ENCODE data around the gene HYAL2.
"Not testable (repeated sequence)": the region's sequence is repeated elsewhere in the genome, so short reads cannot be mapped to it uniquely, and the experiment has no call there.

HYAL2 gene

GRCh38 chr3:50327943-50328691 lies 5.6 kb upstream of the HYAL2 start, which contains the start of gene TUSC2:
TSS of gene TUSC2 (minus strand) at chr3:50328223. CDS start at chr3:50328099, 124 bp downstream.
- peak; percentile 96 for DNase-seq

- DNase-seq = no peak
Observed at GRCh38 chr3:50327129-50327528, 4.6 kb upstream of the HYAL2 start.

GRCh38 chr3:50326182-50326541 lies 3.6 kb upstream of the HYAL2 start:
- no peak for DNase-seq

- DNase-seq = no peak
Observed at GRCh38 chr3:50325497-50326181, 3.1 kb upstream of the HYAL2 start.

- no peak for DNase-seq
Observed at GRCh38 chr3:50325113-50325480, 2.6 kb upstream of the HYAL2 start.

GRCh38 chr3:50324351-50325112 lies 2.0 kb upstream of the HYAL2 start:
- DNase-seq = peak; percentile 75

GRCh38 chr3:50323614-50324199 lies 1.2 kb upstream of the HYAL2 start:
- DNase-seq = no peak

GRCh38 chr3:50323092-50323600 lies 601 bp upstream of the HYAL2 start:
- DNase-seq = no peak

- DNase-seq = no peak
Observed at GRCh38 chr3:50322115-50322385, 495 bp downstream of the HYAL2 start.

GRCh38 chr3:50321336-50322114 lies 1.0 kb downstream of the HYAL2 start:
- DNase-seq = peak; percentile 89

- DNase-seq = peak; percentile 82
Observed at GRCh38 chr3:50320853-50321335, 1.7 kb downstream of the HYAL2 start.

GRCh38 chr3:50319894-50320625 lies 2.5 kb downstream of the HYAL2 start:
- no peak for DNase-seq

GRCh38 chr3:50319181-50319893 lies 3.2 kb downstream of the HYAL2 start:
- no peak for DNase-seq

GRCh38 chr3:50318615-50319014 lies 3.9 kb downstream of the HYAL2 start:
- DNase-seq = peak; percentile 57

- DNase-seq = no peak
Observed at GRCh38 chr3:50318163-50318562, 4.4 kb downstream of the HYAL2 start.

- DNase-seq = peak; percentile 23
Observed at GRCh38 chr3:50317300-50317699, 5.2 kb downstream of the HYAL2 start.

GRCh38 chr3:50316657-50317242 lies 5.8 kb downstream of the HYAL2 start:
- peak; percentile 54 for DNase-seq

GRCh38 chr3:50314816-50315215 lies 7.7 kb downstream of the HYAL2 start:
- DNase-seq = no peak

GRCh38 chr3:50314342-50314741 lies 8.2 kb downstream of the HYAL2 start:
- no peak for DNase-seq

- DNase-seq = not testable (repeated sequence)
Observed at GRCh38 chr3:50312041-50312440, 10.5 kb downstream of the HYAL2 start.

GRCh38 chr3:50304601-50305000 lies 17.9 kb downstream of the HYAL2 start:
- no peak for DNase-seq

Data from NCI-H69 (cell line).